Neuronal stem cell (in vitro differentiated cells): ENCODE measurements around the gene TSHZ1.

Experiments used
- DNase-seq: peaks from one replicate; pipeline ENCODE4 v3.0.0-alpha.2; 2013; ENCODE audit warnings: low spot score
- H2AFZ ChIP-seq: one replicate; pipeline ENCODE4 v1.6.1; 2013; ENCODE audit warnings: mild to moderate bottlenecking, low read length, inconsistent platforms
- H2AK5ac ChIP-seq: 2 replicates; pipeline ENCODE4 v1.6.1; 2013; ENCODE audit warnings: low read depth, mild to moderate bottlenecking, inconsistent platforms, low read length, moderate library complexity, mixed read lengths
- H2BK120ac ChIP-seq: 2 replicates; pipeline ENCODE4 v1.6.1; 2013; ENCODE audit warnings: low read depth, mild to moderate bottlenecking, inconsistent platforms, low read length, moderate library complexity, mixed read lengths
- H2BK12ac ChIP-seq: one replicate; pipeline ENCODE4 v1.6.1; 2013; ENCODE audit warnings: low read length, inconsistent platforms
- H2BK15ac ChIP-seq: 2 replicates; pipeline ENCODE4 v1.6.1; 2013; ENCODE audit warnings: mild to moderate bottlenecking, low read length, inconsistent platforms, mixed read lengths
- H2BK5ac ChIP-seq: one replicate; pipeline ENCODE4 v1.6.1; 2013; ENCODE audit warnings: inconsistent platforms, mild to moderate bottlenecking, low read length, moderate library complexity
- H3K14ac ChIP-seq: one replicate; pipeline ENCODE4 v1.6.1; 2013; ENCODE audit warnings: low read length, inconsistent platforms
- H3K18ac ChIP-seq: 2 replicates; pipeline ENCODE4 v1.6.1; 2013; ENCODE audit warnings: low read length, inconsistent platforms
- H3K23ac ChIP-seq: 2 replicates; pipeline ENCODE4 v1.6.1; 2013; ENCODE audit warnings: low read depth, mild to moderate bottlenecking, mixed read lengths, low read length, inconsistent platforms; ENCODE audit not compliant: poor library complexity
- H3K27ac ChIP-seq: replicated peaks from 3 replicates; pipeline ENCODE4 v1.5.1; 2013; ENCODE audit warnings: low read length, inconsistent platforms
- H3K27me3 ChIP-seq, 3 experiments: 2 replicates each; pipeline ENCODE4 v1.6.1; 2013; ENCODE audit warnings: low read length in 3 of 3, mild to moderate bottlenecking in 2 of 3, inconsistent platforms in 1 of 3, low read depth in 1 of 3, mixed read lengths in 1 of 3, moderate library complexity in 1 of 3; ENCODE audit not compliant: control insufficient read depth in 3 of 3, insufficient read depth in 3 of 3
- H3K36me3 ChIP-seq, 2 donors: replicated peaks in 1 of 2; 2 replicates each; pipeline ENCODE4 v1.6.1; 2013; ENCODE audit warnings: low read length in 2 of 2; ENCODE audit not compliant: control insufficient read depth in 2 of 2, insufficient read depth in 2 of 2
- H3K4ac ChIP-seq: 2 replicates; pipeline ENCODE4 v1.6.1; 2013; ENCODE audit warnings: inconsistent platforms, mild to moderate bottlenecking, low read length, moderate library complexity
- H3K4me1 ChIP-seq, 2 donors: 1 replicate in 1 of 2; 2 replicates in 1 of 2; pipeline ENCODE4 v1.6.1; 2013; ENCODE audit warnings: low read length in 2 of 2, low read depth in 1 of 2; ENCODE audit not compliant: control insufficient read depth in 2 of 2, insufficient read depth in 1 of 2
- H3K4me2 ChIP-seq: one replicate; pipeline ENCODE4 v1.6.1; 2013; ENCODE audit warnings: mild to moderate bottlenecking, low read length, inconsistent platforms; ENCODE audit not compliant: insufficient read depth, poor library complexity, severe bottlenecking
- H3K4me3 ChIP-seq, 2 donors: 2 replicates each; pipeline ENCODE4 v1.5.1; 2013; ENCODE audit warnings: low read length in 2 of 2, mild to moderate bottlenecking in 2 of 2, inconsistent platforms in 1 of 2, moderate library complexity in 1 of 2
- H3K79me1 ChIP-seq: one replicate; pipeline ENCODE4 v1.6.1; 2013; ENCODE audit warnings: low read depth, mild to moderate bottlenecking, inconsistent platforms, low read length, moderate library complexity
- H3K9ac ChIP-seq: one replicate; pipeline ENCODE4 v1.6.1; 2013; ENCODE audit warnings: mild to moderate bottlenecking, low read depth, low read length, inconsistent platforms; ENCODE audit not compliant: poor library complexity
- H3K9me3 ChIP-seq, 2 donors: replicated peaks in 1 of 2; 2 replicates each; pipeline versions ENCODE3 to v1.6.1; 2013; ENCODE audit warnings: low read length in 2 of 2, mild to moderate bottlenecking in 2 of 2, inconsistent platforms in 1 of 2, low read depth in 1 of 2, mixed read lengths in 1 of 2, moderate library complexity in 1 of 2; ENCODE audit not compliant: control insufficient read depth in 2 of 2, insufficient read depth in 1 of 2
- H4K8ac ChIP-seq: one replicate; pipeline ENCODE4 v1.6.1; 2013; ENCODE audit warnings: low read depth, mild to moderate bottlenecking, inconsistent platforms, low read length, moderate library complexity
- H4K91ac ChIP-seq: one replicate; pipeline ENCODE4 v1.6.1; 2013; ENCODE audit warnings: low read length, low read depth, mild to moderate bottlenecking, inconsistent platforms; ENCODE audit not compliant: poor library complexity
- WGBS, 2 donors: extraction: QIAGEN DNeasy Blood & Tissue Kit; methylation state at CpG; one replicate each; pipeline ENCODE4 v1.1.7; 2013; ENCODE audit warnings: missing lambda C conversion rate in 2 of 2, mixed read lengths in 1 of 2; ENCODE audit not compliant: insufficient read length in 2 of 2, insufficient replicate concordance in 1 of 2; ENCODE audit errors: extremely low coverage in 2 of 2; 5-methylcytosine and 5-hydroxymethylcytosine counted together

TSHZ1 gene

DNA sequence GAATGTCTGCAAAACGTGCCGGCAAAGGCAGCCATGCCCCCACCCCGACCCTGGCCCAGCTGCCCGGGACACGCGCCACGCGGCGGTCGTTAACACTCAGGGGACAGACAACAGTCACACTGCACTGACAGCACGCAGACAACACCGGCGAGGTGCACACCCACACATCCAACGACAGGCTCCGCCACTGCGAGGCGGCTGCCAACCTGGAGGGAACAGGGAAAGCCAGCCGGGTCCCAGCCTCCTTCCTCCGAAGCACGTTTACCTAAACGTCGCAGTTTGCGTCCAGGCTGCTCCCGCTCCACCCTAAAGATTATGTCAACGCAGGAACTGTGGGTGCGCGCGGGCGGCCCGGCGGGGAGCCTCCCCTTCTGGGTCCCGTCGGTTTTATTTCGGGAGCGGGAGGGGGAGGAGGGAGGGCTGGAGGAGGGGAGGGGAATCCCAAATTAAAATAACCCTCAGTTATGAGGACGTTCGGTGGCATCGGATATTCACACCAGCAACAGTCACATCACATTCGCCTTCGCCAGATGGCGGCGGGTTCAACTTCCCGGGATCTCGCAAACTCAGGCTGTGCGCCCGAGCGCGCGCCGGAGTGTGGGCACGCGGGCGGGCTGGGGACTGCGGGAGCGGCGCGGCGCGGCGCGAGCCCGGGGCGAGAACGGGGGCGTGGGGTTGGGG is 2.3 kb upstream of the TSHZ1 start:
- Histone ChIP-seq H2BK5ac (peak overlapping the region; percentile 90), H3K14ac (no peak overlapping the region), H3K27me3 (peaks cover 0 to 72% (median 29%) of the 10 kb centered on the region in 3 experiments), H2BK12ac (no peak overlapping the region), H3K4me3 (peak overlapping the region; percentile 77 to 95), H4K91ac (no peak overlapping the region), H3K9me3 (no peaks in the 10 kb centered on the region), H2BK15ac (no peak overlapping the region), H3K27ac (peak overlapping the region; percentile 73), H4K8ac (no peak overlapping the region), H2AFZ (peak overlapping the region; percentile 89), H3K4ac (no peak overlapping the region), H3K9ac (peak overlapping the region; percentile 93), H3K4me1 (peaks cover 13 to 25% of the 10 kb centered on the region in 2 donors), H3K23ac (peak overlapping the region; percentile 58), H3K4me2 (peak overlapping the region; percentile 95), H2BK120ac (no peak overlapping the region), H3K18ac (peak overlapping the region; percentile 98), H2AK5ac (peak overlapping the region; percentile 71), H3K79me1 (peaks cover 4% of the 10 kb centered on the region), H3K36me3 (no peaks in the 10 kb centered on the region)
- no CpG with 5 or more reads among the region's 65 CpGs for WGBS, 2 donors
- peak; percentile 24 for DNase-seq

DNA sequence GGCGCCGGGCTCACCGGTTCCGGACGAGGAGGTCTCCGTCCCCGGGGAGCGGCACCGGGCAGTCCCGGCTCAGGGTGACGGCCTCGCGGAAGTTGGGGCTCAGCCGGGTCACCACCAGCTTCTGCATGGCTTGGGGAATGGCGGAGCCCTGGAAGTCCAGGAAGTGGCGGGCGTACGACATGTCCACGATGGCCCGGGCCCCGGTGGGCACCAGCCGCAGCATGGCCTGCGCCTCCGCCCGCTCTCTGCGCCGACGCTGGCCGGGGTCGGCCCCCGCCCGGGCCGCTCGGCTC is 1.8 kb upstream of the TSHZ1 start:
- Histone ChIP-seq H3K9ac (peak overlapping the region; percentile 93), H3K27me3 (peaks cover 0 to 68% (median 26%) of the 10 kb centered on the region in 3 experiments), H3K4me1 (peaks cover 12 to 25% of the 10 kb centered on the region in 2 donors), H4K91ac (no peak overlapping the region), H3K23ac (no peak overlapping the region), H3K18ac (peak overlapping the region; percentile 98), H3K4ac (no peak overlapping the region), H2AFZ (peak overlapping the region; percentile 89), H4K8ac (no peak overlapping the region), H3K79me1 (peaks cover 4% of the 10 kb centered on the region), H3K36me3 (no peaks in the 10 kb centered on the region), H2BK120ac (no peak overlapping the region), H3K14ac (no peak overlapping the region), H2BK5ac (peak overlapping the region; percentile 90), H3K27ac (peak overlapping the region; percentile 73), H3K9me3 (no peaks in the 10 kb centered on the region), H2AK5ac (no peak overlapping the region), H3K4me3 (peak overlapping the region; percentile 77 to 95), H2BK12ac (peak overlapping the region; percentile 84), H2BK15ac (no peak overlapping the region), H3K4me2 (peak overlapping the region; percentile 95)
- no peak for DNase-seq
- WGBS, 2 donors, result no CpG with 5 or more reads among the region's 34 CpGs

DNA sequence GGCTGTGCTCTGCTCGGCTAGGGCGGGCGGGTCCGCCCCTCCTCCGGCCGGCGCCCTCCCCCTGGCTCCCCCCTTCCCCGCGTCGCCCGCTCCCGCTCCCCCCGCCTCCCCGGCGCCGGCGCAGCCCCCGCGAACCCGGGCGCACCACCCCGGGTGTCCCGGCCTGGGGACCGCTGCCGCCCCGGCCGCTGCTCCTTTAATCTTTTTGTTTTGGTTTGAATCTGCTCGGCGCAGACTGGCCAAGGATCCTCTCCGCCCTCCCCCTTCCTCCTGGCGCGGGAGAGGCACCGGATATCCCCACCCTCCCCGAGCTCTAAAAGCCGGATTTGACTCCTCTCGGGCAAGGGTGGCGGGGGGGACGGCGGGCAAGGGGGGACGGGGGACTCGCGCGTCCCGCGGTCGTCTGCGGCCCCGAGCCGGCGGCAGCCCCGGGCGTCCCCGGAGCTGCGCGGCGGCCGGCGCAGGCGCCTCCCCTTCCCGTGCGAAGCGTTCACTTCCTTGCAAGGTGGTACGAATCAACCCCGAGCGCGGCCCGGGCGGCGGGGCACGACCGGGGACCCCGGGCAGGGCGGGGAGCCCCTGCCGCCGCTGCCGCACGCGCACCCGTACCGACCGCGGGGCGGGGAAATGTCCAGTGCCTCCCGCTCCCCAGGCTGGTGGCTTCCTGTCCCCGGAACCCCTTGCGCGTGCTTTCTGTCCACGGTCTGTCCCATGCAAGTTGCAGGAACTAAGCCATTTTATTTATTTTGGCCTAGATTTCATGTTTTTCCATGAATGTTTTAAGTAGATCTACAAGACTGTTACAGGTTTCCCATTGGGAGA is 1.3 kb upstream of the TSHZ1 start, which contains the start of gene PTGR3:
TSS of gene PTGR3 (minus strand) at position 11 of the 822 bp plus-strand sequence. CDS start 81 bp downstream, outside the sequence.
- peaks cover 0 to 63% (median 21%) of the 10 kb centered on the region in 3 experiments for H3K27me3 ChIP-seq
- H4K8ac ChIP-seq, result no peak within 1 kb of the TSS
- H3K4me2 ChIP-seq, result peak within 1 kb of the TSS; percentile 95
- peak within 1 kb of the TSS; percentile 89 for H2AFZ ChIP-seq
- H3K4me3 ChIP-seq, result peak within 1 kb of the TSS; percentile 77 to 95
- no CpG with 5 or more reads among the region's 88 CpGs for WGBS, 2 donors
- no peak within 1 kb of the TSS for H3K4ac ChIP-seq
- no peak within 1 kb of the TSS for H2BK15ac ChIP-seq
- peak within 1 kb of the TSS; percentile 71 for H2AK5ac ChIP-seq
- no peak within 1 kb of the TSS for H3K14ac ChIP-seq
- peak within 1 kb of the TSS; percentile 90 for H2BK5ac ChIP-seq
- peak; percentile 68 for DNase-seq
- H3K36me3 ChIP-seq, result no peaks in the 10 kb centered on the region
- H2BK120ac ChIP-seq, result no peak within 1 kb of the TSS
- peak within 1 kb of the TSS; percentile 98 for H3K18ac ChIP-seq
- no peaks in the 10 kb centered on the region for H3K9me3 ChIP-seq
- peak within 1 kb of the TSS; percentile 73 for H3K27ac ChIP-seq
- peaks cover 4% of the 10 kb centered on the region for H3K79me1 ChIP-seq
- peak within 1 kb of the TSS; percentile 93 for H3K9ac ChIP-seq
- peaks cover 11 to 25% of the 10 kb centered on the region in 2 donors for H3K4me1 ChIP-seq
- H4K91ac ChIP-seq, result no peak within 1 kb of the TSS
- H3K23ac ChIP-seq, result peak within 1 kb of the TSS; percentile 71
- peak within 1 kb of the TSS; percentile 84 for H2BK12ac ChIP-seq

DNA sequence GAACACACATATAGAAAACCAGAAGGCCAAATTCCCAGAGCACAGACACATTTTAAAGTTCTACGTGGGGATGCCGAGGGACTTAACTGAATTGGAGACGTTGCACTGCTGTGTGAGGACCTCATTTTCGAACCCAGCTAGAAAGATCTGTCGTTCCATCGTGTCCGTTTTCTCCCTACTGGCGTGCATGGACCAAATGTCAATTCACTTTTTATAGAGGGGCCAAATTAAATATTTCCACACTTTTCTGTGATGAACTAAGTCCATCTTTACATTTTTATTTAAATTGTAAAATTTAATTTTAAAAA is 692 bp upstream of the TSHZ1 start:
- DNase-seq, result no peak
- Histone ChIP-seq H3K36me3 (no peaks in the 10 kb centered on the region), H3K9me3 (no peaks in the 10 kb centered on the region), H3K18ac (no peak overlapping the region), H2BK12ac (no peak overlapping the region), H3K9ac (no peak overlapping the region), H4K8ac (no peak overlapping the region), H2BK15ac (no peak overlapping the region), H2AK5ac (no peak overlapping the region), H2BK5ac (no peak overlapping the region), H3K4me3 (peak overlapping the region; percentile 77 to 95), H3K27me3 (peaks cover 0 to 57% (median 15%) of the 10 kb centered on the region in 3 experiments), H3K4ac (no peak overlapping the region), H3K23ac (no peak overlapping the region), H3K79me1 (peaks cover 2% of the 10 kb centered on the region), H3K4me2 (peak overlapping the region; percentile 94), H3K4me1 (peaks cover 11 to 22% of the 10 kb centered on the region in 2 donors), H2AFZ (peak overlapping the region; percentile 89), H3K14ac (no peak overlapping the region), H2BK120ac (no peak overlapping the region), H3K27ac (no peak overlapping the region), H4K91ac (no peak overlapping the region)
- WGBS, 2 donors, result no CpG with 5 or more reads among the region's 8 CpGs
